NB4 (cell line): ENCODE measurements around the gene RPP38.

ENCODE experiments used
- MYC ChIP-seq: IDR thresholded peaks from 2 replicates; pipeline ENCODE4 v1.6.1; 2011; ENCODE audit warnings: low read depth, low read length
- TF ChIP-seq, protein P1 (sequence below): IDR thresholded peaks from one replicate; pipeline ENCODE4 v1.5.1; 2012; ENCODE audit warnings: low read depth, low read length
- TF ChIP-seq, protein P2 (sequence below): IDR thresholded peaks from 2 replicates; pipeline ENCODE4 v1.6.1; 2011; ENCODE audit warnings: low read depth, low read length

DNA sequence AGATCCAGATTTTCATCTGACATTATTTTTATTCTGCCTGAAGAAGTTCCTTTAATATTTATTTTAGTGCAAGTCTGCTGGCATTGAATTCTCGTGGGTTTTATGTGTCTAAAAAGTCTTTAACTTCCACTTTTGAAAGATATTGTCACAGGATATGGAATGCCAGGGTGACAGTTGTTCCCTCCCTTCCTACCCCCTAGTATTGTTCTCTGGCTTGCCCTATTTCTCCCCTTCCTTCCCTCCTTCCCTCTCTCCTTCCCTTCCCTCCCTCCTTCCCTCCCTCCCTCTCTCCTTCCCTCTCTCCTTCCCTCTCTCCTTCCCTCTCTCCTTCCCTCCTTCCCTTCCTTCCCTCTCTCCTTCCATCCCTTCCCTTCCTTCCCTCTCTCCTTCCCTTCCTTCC is 38.5 kb upstream of the RPP38 start:
- TF ChIP-seq, protein P1, sequence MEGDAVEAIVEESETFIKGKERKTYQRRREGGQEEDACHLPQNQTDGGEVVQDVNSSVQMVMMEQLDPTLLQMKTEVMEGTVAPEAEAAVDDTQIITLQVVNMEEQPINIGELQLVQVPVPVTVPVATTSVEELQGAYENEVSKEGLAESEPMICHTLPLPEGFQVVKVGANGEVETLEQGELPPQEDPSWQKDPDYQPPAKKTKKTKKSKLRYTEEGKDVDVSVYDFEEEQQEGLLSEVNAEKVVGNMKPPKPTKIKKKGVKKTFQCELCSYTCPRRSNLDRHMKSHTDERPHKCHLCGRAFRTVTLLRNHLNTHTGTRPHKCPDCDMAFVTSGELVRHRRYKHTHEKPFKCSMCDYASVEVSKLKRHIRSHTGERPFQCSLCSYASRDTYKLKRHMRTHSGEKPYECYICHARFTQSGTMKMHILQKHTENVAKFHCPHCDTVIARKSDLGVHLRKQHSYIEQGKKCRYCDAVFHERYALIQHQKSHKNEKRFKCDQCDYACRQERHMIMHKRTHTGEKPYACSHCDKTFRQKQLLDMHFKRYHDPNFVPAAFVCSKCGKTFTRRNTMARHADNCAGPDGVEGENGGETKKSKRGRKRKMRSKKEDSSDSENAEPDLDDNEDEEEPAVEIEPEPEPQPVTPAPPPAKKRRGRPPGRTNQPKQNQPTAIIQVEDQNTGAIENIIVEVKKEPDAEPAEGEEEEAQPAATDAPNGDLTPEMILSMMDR: no peak
- TF ChIP-seq MYC: no peak
- TF ChIP-seq, protein P2, sequence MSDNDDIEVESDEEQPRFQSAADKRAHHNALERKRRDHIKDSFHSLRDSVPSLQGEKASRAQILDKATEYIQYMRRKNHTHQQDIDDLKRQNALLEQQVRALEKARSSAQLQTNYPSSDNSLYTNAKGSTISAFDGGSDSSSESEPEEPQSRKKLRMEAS: no peak
